NCI-H1436 (cell line): Measurements from ENCODE around the gene TRIM38.
A peak's percentile ranks its signal among the peaks of the same experiment; 100 is the strongest.

ENCODE experiments used
- DNase-seq: peaks from one replicate; lab custom pipeline; 2025; lab: John Stamatoyannopoulos, UW

Gene TRIM38

GRCh38 chr6:26026833-26027490 is 64.4 kb downstream of the TRIM38 start:
- peak; percentile 93 for DNase-seq

DNA sequence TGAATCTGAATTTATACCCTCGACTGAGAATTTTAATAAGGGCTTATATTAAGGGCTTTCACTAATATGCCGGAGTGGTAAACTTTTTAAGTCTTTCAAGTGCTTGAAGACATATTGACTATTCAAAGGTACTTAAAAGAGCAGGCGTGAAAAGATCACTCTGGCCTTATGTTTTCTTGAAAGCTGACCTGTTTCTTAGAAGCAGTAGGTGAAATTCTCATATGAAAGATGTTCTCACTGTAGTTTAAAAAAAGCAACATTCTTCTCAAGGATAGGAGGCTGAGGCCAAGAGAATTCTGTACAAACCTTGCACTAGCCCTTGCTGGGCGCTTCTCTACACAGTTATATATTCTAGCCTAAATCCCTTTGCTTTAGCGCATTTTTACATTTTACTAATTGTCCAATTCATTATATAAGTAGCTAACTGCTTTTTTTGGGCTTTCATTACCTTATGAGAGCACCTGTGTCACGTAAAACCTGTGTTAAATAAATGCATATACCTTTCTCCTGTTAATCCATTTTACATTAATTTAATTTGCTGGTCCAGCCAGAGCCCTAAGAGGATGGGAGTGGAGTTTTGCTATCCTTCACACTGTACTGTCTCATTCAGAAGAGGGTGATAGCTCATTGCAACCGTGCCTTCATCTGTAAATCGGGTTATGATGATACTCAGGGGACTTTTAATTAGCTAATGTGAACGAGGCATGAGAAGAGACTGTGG is 65.0 kb downstream of the TRIM38 start:
- DNase-seq, result no peak

- no peak for DNase-seq
Observed at GRCh38 chr6:26028212-26028745, 65.7 kb downstream of the TRIM38 start.

DNA sequence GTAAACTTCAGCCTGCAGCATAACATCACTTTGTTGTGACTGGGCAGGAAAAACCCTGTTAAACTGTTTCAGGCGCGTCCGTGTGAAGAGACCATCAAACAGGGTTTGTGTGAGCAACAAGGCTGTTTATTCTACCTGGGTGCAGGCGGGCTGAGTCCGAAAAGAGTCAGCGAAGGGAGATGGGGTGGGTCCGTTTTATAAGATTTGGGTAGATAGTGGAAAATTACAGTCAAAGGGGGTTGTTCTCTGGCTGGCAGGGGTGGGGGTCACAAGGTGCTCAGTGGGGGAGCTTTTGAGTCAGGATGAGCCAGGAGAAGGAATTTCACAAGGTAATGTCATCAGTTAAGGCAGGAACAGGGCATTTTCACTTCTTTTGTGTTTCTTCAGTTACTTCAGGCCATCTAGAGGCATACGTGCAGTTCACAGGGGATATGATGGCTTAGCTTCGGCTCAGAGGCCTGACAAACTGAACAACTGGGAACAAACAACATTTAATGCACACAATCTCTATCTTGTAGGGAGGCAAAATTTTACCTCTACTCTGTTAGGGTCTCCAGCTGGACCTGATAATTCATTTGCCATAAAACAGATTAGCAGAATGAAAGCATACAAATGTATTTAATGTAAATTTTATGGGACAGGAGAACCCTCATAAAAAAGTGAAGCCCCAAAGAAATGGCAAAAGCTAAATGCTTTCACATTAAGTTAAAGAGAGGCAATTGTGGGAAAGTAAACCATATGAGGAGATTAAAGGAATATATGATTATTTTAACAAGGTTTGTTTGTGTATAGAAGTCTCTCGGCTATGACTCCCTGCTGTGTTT is 66.4 kb downstream of the TRIM38 start:
- no peak for DNase-seq

DNA sequence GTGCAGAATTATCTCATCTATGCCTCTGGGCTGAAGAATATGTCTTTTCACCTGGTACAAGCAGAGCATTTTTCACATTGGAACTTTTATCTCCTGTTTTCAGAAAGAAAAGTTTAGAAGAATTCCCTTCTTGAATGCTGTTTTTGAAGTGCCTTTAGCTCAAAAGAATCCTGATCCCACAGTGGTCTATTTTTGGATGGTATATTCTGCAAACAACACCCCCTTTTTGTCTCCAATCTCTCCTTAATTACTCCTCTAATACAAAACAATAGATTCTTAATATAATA is 66.9 kb downstream of the TRIM38 start:
- DNase-seq, result no peak

GRCh38 chr6:26029857-26030653 is 67.5 kb downstream of the TRIM38 start:
- DNase-seq, result no peak

DNA sequence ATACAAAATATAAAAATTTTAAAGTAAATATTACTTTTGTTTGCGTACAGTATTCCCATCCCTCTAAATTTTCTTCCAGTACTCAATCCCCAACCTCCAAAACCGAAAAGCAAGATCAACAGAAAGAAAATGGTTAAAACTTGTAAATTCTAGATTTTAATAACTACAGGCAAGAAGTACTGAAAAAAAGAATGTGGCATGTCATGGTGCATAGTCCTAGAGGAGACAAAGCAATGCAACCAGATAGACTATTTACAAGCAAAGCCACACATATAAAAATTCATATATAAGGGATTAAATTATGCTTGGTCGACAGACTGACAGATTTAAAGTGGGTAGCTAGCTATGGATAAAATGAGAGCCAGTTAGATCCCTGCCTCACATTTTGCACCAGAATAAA is 68.1 kb downstream of the TRIM38 start:
- DNase-seq, result no peak

GRCh38 chr6:26031151-26031594 is 68.6 kb downstream of the TRIM38 start:
- DNase-seq, result no peak

- peak; percentile 96 for DNase-seq
Observed at GRCh38 chr6:26031595-26032339, 69.2 kb downstream of the TRIM38 start.

- DNase-seq, result no peak
Observed at GRCh38 chr6:26032340-26033084, 69.9 kb downstream of the TRIM38 start.

DNA sequence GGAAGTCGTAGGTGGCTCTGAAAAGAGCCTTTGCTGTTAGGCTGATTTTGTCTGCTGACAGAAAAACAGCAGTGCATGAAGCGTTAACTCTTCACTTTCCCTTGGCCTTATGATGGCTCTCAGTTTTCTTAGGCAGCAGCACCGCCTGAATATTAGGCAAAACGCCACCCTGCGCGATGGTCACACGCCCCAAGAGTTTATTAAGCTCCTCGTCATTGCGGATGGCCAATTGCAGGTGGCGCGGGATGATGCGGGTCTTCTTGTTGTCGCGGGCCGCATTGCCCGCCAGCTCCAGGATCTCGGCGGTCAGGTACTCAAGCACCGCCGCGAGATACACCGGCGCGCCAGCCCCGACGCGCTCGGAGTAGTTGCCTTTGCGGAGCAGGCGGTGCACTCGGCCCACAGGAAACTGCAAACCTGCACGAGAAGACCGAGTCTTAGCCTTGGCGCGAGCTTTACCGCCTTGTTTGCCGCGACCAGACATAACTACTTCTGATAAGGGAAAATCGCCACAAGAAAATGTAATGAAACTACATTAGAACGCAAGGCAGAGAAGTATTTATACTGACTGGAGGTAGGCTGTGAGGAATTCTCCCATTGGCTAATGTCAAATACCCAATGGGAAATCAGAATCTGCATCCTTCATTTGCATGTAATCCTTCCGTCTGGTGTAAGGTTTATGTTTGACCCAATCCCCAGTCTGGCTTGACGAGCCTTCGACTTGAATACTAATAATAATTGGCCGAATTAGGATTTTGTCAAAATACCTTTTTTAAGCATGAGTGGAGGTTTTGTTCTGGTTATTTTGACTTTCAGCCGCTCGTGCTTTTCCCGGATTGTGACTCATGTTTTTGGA is 70.7 kb downstream of the TRIM38 start:
- DNase-seq, result peak; percentile 91

- DNase-seq, result no peak
Observed at GRCh38 chr6:26033941-26034354, 71.3 kb downstream of the TRIM38 start.

DNA sequence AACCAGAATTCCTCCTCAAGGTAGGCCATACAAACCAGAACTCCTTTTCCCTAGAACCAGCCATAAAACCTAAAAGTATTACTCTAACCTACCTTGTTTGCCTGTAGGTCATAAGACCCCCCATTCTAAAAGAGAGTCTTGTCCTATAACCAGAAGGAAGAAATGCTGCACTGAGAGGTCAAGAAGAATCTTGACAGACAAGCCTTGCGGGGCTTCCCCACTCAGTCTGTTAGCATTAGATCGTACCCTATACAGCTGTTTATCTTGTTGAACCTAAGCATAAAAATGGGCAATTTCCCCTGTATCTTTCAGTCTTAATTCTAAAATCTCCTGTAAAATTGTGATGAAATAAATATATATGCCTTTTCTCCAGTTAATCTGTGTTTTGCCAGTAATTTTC is 72.3 kb downstream of the TRIM38 start:
- DNase-seq, result no peak
